UCSD-AML1 (cell line): Measurements from ENCODE around the gene ULK3.

Source experiments
- DNase-seq: peaks from one replicate; lab custom pipeline; 2025; ENCODE audit not compliant: unreplicated experiment; lab: John Stamatoyannopoulos, UW

Gene ULK3

DNA sequence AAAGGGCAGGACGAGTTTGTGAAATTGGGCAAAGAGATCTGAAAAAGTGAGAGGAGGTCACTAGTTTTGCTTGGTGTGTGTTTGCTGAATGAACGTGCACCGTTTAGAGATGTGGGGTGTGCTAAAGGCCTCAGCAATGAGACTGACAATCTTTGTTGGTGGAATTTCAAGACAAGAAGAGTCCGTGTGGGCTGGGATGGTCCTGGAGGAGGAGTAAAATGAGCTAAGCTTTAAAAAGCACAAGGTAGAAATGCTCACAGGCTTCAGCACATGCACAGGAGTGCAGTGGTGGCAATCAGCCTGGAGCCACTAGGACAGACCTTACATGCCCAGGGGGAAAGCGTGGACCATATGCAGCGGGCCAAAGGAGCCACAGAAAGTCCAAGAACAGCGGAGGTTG lies 18.0 kb downstream of the ULK3 start:
- no peak for DNase-seq

DNA sequence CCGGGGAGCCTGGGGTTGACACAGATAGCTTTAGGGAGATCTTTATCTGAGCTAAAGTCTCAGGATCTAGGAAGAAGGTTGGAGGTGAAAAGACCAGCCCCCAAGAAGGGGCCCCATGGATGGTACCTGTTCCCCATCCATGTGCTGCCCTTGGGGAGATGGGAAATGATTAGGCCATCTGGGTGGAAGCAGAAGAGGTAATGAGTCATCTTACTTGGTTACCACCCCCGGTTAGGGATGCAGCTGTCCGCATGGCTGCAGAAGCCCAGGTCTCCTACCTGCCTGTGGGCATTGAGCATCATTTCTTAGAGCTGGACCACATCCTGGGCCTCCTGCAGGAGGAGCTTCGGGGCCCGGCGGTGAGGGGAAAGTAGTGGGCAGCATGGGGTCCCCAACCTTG lies 19.6 kb downstream of the ULK3 start:
- DNase-seq, result no peak

DNA sequence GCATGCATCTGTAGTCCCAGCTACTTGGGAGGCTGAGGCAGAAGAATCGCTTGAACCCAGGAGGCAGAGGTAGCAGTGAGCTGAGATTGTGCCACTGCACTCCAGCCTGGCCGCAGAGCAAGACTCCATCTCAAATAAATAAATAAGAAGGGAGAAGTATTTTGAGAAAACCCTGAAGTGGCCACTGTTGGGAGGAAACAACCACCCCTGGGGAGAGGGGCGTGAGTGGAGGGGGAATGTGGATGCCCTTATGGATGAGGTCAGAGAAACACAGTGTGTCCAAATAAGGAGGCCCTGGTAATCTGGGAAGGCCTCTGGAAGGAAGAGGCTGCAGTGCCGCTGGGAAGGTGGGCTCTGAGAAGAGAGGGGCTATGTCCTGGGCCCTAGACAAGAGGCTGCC lies 20.7 kb downstream of the ULK3 start:
- no peak for DNase-seq

DNA sequence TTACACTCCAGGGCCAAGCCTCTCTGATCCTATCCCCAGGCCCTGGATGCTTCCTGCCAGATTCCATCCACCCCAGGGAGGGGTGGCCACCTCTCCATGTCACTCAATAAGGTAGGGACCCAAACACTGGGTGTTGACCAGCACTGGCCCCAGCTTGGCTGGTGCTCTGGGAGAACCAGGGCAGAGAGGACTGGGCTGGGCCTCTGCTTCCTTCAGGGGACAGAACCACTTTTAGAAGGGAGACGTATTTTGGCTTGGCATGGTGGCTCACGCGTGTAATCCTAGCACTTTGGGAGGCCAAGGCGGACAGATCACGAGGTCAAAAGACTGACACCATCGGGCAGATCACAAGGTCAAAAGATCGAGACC lies 21.2 kb downstream of the ULK3 start:
- DNase-seq, result no peak

DNA sequence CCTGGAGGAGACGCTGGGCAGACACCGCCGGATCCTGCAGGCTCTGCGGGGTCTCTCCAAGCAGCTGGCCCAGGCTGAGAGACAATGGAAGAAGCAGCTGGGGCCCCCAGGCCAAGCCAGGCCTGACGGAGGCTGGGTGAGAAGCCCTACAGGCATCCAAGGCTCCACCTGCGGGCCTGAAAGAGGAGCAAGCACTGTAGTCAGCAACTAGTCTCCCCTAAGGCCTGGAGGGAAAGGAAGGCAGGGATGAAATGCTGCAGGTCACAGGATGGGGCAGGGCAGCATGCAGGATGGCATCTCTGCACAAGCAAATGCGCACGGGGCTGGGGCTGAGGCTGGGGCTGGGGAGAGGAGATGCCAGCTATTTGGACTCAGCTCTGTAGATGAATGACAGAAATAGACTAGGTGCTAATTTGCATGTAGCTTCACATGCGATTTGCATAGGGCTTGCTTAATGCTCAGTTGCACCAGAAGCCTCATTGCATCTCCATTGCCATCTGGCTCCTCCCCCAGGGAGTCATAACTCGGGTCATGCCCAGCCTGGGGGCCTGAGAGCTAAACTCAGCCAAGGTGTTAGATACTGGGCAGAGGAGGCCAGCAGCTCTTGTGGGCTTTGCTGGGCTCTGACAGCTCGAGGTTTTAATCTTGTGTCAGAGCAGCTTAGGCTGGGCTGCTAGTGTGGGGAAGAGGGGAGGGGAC lies 21.7 kb downstream of the ULK3 start:
- DNase-seq, result no peak

DNA sequence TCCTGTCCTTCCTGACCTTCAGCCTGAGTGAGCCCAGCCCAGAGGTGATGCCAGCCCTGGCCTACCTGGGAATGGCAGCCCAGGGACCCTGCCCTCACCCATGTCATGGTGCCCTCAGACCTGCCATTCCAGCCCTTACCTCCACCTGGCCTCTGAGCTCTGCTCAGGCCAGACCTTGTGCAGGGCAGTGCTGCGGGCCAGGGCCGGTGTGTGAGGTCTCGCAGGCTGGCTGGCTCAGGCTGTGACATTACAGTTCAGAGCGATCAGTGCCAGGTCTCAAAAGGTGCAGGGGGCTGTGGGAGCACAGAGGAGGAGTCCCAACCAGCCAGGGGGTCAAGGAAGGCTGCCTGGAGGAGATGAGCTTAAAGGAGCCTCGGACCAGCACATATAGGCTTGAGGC lies 22.9 kb downstream of the ULK3 start:
- DNase-seq, result no peak

DNA sequence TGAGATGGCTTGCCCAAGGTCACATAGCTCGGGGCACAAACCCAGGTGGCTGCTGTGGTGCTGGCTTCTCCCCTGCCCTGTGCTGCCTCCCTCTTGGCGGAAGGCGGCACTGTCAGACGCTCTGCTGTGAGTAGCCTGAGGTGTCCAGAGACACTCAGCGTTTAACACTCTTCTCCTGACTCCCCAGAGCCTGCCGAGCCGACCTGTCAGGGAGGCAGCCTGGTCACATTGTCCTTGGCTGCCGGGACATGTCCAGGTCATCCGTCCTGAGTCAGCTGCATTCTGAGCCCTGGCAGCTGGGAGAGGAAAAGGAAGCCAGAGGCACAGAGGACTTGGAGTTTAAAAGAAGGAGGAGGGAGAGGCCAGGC lies 25.6 kb downstream of the ULK3 start:
- no peak for DNase-seq

DNA sequence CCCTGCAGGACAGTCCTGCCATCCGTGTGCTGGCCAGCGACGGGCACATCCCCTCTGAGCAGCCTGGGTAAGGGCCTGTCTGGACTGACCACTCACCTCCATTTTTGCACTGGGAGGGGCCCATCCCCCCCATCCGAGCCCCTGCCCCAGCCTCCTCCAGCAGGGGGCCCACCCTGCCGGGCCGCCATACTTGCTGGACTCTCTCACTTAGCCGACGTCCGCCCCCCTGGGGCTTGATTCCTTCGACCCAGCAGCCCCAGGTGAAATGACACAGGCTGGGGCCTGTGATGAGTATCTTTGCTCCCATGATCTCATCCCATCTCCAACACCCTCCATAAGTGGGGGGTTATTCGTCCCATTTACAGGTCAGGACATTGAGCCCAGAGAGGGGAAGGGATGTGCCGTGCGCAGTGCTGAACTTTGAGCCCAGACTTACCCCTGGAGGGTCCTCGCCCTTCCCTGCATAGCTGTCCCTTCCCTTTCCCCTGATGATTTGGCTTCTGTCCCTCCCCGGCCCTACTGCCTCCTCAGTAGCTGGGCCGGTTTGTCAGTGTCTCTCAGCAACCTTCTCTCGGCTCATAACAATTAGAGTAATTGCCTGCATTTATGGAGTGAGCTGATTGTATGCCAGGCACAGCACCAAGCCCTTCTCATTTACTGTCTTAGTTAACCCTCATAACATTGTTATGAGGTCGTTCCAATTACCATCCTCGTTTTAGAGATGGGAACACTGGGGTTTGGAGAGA lies 26.2 kb downstream of the ULK3 start:
- no peak for DNase-seq

DNA sequence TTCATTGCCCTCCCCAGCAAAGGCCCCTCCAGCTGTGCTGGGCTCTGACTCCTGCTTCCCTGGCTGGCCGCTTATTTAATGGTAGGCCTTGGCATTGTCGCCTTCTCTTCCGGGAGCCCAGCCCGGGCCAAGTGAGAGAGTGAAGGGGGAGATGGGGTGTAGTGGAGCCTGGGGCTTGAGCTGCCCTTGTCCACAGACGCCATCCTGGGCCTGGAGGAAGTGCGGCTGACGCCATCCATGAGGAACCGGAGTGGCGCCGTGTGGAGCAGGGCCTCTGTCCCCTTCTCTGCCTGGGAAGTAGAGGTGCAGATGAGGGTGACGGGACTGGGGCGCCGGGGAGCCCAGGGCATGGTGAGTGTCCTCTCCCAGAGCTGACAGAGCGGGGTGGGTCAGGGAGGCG lies 27.0 kb downstream of the ULK3 start:
- no peak for DNase-seq

DNA sequence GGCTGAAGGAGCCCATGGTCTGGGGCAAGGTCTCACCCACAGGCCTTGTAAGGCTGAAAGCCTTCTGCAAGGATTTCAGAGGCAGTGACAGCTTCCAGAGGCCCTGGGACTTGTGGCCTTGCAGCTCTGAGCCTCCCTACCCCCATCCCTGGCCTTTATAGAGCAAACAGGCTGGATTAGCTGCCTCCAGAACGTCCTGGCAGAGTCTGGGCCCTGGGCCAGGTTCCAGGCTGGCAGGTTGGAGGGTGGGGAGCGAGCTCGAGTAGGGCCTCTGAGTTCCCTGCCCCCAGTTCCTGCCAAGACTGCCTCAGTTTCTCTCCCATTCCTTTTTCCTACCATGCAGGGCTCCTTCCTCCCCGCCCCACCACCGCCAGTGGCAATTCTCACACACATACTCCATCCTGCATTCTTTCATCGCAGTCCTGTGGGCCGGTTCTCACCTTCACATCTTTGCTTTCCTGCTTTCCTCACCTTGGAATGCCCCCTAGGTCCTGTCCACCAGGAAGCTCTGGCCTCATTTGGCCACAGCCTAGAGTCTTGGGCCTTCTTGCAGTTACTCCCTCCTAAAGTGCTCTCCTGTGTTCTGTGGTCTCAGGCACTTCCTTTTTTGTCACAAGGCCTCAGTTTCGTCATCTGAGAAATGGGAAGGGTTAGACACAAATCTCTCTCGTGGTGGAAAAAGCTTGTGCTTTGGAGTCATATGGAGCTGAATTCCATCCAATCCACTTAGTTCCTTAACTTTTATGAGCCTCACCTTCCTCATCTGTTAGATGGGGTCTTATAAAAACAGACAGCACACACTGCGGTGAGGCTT lies 27.6 kb downstream of the ULK3 start:
- no peak for DNase-seq

DNA sequence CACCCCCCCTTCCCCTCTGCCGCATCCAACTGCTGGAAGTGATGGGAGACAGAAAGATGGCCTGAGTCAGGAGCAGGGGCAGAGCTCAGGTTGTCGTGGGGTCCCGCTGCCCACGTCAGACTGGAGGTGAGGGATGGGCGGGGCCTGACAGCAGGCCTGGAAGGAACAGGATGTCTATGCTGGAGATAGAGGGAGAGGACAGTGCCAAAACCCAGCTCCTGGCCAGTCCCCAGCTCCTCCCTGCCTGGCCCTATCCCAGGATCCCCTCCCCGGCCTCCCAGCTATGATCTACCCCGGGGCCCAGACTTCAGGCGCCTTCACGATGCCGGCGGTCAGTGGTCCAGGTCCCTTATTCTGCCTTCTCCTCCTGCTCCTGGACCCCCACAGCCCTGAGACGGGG lies 30.4 kb downstream of the ULK3 start, which contains the start of gene LMAN1L:
TSS of gene LMAN1L (plus strand) at position 303 of the 400 bp plus-strand sequence. CDS start at position 323, 20 bp downstream.
- DNase-seq, result no peak

DNA sequence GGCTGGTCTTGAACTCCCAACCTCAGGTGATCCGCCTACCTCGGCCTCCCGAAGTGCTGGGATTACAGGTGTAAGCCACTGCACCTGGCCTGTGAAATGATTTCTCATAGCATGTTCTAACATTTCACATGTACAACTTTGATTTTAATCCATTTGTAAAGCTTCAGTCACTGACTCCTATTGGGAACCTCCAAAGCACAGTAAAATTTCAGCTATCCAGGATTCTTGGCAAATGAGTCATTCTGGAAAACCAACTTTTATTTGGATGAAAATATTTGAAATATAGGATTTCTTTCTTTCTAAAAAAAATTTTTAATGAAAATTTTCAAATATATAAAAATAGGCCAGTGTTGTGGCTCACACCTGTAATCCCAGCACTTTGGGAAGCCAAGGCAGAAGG lies 33.0 kb downstream of the ULK3 start:
- no peak for DNase-seq

DNA sequence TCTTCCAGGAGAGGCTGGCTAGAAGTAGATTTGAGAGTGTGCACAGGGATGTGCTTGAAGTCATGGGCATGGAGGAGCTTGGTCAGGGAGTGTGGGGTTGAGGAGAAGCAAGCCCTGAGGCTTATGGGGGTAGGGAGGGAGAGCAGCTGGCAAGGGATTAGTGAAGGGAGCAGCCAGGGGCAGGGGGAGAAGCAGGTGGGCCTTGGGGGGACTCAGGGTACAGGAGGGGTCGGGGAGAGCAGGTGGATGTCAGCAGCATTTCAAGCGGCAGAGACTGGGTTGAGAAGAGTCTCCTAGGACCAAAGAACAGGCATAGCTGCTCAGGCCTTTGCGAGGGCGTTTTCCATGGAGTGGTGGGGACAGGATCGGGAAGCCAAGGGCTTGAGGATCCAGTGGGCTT lies 33.7 kb downstream of the ULK3 start:
- no peak for DNase-seq

DNA sequence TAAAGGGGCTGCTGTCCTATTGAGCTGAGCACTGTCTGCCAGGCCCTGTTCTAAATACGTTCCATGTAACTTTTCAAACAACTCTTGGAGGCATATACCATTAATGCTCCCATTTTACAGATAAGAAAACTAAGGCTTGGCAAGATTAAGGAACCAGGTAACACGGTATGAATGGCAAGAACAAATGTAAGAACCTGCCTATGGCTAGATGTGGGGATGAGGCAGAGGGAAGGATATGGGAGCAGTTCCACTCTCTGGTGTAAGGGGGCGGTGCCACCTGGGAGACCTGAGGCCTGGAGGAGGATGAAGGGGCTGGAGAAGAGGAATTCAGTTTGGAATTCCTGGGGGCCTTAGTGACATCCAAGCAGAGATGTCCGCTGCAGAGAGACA lies 34.1 kb downstream of the ULK3 start:
- DNase-seq, result no peak

DNA sequence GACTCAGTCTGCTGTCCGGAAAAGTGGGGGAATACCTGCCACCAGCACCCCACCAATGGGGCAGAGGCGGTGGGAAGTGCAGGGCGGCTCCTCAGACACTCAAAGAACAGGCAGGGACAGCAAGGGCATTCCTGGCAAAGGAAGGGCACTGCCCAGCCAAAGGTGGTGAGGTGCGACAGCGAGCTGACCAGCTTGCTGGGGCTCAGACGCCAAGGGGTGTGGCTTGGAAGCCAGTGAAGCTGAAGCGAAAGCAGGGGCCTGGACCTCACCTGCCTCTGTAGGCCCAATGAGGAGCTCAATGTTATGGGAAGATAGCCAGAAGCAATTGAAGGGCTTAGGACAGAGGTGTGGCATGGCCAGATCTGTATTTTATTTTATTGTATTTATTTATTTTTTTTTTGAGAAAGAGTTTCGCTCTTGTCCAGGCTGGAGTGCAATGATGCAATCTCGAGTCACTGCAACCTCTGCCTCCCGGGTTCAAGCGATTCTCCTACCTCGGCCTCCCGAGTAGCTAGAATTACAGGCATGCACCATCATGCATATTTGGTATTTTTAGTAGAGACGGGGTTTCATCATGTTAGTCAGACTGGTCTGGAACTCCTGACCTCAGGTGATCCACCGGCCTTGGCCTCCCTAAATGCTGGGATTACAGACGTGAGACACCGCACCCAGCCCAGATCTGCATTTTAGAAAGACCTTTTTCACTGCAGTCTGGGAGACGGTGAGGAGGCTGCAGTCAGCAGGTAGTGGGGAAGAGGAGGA lies 34.7 kb downstream of the ULK3 start:
- no peak for DNase-seq

DNA sequence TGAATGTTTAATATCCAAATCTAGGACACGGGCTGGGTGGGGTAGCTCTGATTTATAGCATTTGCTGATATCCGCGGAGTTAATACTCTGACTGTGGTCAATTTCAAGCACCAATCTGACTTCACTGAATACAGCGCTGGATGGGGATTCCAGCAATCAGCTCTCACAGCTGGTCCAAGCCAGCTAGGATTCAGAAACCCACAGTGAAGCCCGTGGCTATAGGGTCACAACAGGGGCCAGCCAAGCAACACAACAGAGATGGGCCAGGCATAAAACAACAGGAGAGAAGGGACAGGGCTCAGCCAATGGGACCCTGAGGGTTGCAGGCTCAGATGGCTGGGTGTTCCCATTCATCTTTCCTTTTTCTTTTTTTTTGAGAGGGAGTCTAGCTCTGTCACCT lies 35.7 kb downstream of the ULK3 start:
- DNase-seq, result no peak

DNA sequence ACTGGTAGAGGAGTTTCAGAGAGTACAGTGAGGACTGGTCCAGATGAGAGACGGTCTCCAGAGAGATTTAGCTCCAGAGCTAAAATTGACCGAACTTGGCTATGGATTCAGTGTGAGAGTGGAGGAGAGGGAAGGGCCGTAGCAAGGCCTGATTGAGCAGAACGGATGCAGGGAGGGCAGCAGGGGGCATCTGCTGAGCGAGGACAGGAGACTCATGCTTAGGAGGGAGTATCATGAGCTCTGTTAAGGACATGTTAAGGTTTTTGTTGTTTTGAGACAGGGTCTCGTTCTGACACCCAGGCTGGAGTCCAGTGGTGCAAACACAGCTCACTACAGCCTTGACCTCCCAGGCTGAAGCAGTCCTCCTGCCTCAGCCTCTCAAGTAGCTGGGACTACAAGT lies 38.0 kb downstream of the ULK3 start:
- no peak for DNase-seq

DNA sequence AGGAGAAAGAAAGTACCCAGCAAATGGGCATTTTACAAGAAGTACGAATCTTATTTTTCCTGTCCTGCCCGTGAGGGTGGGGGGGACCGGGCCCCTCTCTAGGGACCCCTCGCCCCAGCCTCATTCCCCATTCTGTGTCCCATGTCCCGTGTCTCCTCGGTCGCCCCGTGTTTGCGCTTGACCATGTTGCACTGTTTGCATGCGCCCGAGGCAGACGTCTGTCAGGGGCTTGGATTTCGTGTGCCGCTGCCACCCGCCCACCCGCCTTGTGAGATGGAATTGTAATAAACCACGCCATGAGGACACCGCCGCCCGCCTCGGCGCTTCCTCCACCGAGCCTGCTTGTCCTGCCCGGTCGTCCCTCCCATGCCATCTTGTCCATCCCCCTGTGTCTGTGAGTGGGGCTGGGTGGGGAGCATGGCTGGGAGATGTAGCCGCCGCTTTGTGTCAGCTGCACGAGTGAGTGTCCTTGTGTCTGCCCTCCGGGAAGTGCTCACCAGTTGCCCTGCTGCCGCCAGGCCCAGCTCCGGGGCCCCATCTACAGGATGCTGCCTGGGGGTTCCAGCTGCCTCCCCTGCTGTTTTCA lies 40.0 kb downstream of the ULK3 start:
- no peak for DNase-seq

DNA sequence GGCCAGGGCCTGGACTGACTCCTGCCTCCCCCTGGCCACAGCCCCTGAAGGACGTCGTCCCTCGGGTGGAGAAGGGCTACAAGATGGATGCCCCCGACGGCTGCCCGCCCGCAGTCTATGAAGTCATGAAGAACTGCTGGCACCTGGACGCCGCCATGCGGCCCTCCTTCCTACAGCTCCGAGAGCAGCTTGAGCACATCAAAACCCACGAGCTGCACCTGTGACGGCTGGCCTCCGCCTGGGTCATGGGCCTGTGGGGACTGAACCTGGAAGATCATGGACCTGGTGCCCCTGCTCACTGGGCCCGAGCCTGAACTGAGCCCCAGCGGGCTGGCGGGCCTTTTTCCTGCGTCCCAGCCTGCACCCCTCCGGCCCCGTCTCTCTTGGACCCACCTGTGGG lies 40.7 kb downstream of the ULK3 start:
- DNase-seq, result no peak

DNA sequence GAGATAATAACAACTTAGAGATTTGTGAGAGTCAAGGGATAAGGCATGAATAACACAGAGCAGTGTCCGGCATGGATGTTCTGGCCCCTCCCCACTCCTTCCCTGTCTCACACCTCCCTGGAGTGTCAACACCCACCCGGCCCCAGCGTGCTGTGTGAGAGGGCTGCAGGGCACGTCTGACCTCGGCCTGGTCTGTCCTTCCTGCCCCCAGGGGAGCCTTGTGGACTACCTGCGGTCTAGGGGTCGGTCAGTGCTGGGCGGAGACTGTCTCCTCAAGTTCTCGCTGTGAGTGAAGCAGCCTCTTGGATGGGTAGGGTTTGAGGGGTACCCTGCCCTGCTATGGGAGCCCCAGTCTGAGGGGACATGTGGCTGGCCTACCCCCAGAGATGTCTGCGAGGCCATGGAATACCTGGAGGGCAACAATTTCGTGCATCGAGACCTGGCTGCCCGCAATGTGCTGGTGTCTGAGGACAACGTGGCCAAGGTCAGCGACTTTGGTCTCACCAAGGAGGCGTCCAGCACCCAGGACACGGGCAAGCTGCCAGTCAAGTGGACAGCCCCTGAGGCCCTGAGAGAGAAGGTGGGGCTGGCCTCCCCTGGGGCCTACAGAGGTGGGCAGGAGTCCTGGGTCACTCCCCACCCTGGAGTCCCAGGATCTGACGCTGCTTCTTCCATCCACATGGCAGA lies 41.5 kb downstream of the ULK3 start:
- DNase-seq, result no peak
